Liver (tissue), 9 donors: Measurements from ENCODE around the gene TOR1A. TPM values are rescaled to one million over a fixed set of nuclear protein-coding genes. Genes with fewer than 3 reads are reported as not detected.

Experiments used
- DNase-seq: peaks from one replicate; pipeline ENCODE4 v3.0.0-alpha.2; 2017; ENCODE audit warnings: low spot score
- H3K27ac ChIP-seq, 2 donors: one replicate each; pipeline ENCODE4 v1.7.0; 2013; ENCODE audit warnings: inconsistent platforms in 2 of 2, low read length in 2 of 2, control low read depth in 1 of 2, low read depth in 1 of 2, mild to moderate bottlenecking in 1 of 2
- H3K27me3 ChIP-seq, 4 donors: one replicate each; pipeline versions ENCODE4 v1.6.1 to v1.7.0; 2013; ENCODE audit warnings: low read length in 3 of 4, inconsistent platforms in 1 of 4, mild to moderate bottlenecking in 1 of 4, moderate library complexity in 1 of 4; ENCODE audit not compliant: control insufficient read depth in 4 of 4, insufficient read depth in 4 of 4
- H3K36me3 ChIP-seq, 4 donors: one replicate each; pipeline versions ENCODE4 v1.6.1 to v1.7.0; 2013; ENCODE audit warnings: low read length in 3 of 4, mild to moderate bottlenecking in 3 of 4, low read depth in 1 of 4, moderate library complexity in 1 of 4; ENCODE audit not compliant: control insufficient read depth in 4 of 4, insufficient read depth in 3 of 4
- H3K4me1 ChIP-seq, 4 donors: one replicate each; pipeline versions ENCODE4 v1.6.1 to v1.7.0; 2013; ENCODE audit warnings: low read length in 3 of 4, mild to moderate bottlenecking in 3 of 4, moderate library complexity in 1 of 4; ENCODE audit not compliant: control insufficient read depth in 4 of 4, insufficient read depth in 4 of 4
- H3K4me3 ChIP-seq, 3 donors: one replicate each; pipeline versions ENCODE4 v1.6.1 to v1.7.0; 2013; ENCODE audit warnings: low read length in 3 of 3, control low read depth in 1 of 3, low read depth in 1 of 3, mild to moderate bottlenecking in 1 of 3
- H3K9ac ChIP-seq, 2 donors: one replicate each; pipeline ENCODE4 v1.7.0; 2013; ENCODE audit warnings: low read length in 2 of 2, mild to moderate bottlenecking in 2 of 2, moderate library complexity in 2 of 2, control low read depth in 1 of 2, low read depth in 1 of 2
- H3K9me3 ChIP-seq, 4 donors: one replicate each; pipeline versions ENCODE4 v1.6.1 to v1.7.0; 2013; ENCODE audit warnings: low read length in 3 of 4; ENCODE audit not compliant: control insufficient read depth in 4 of 4
- ATF3 ChIP-seq: IDR thresholded peaks from 2 replicates; pipeline ENCODE4 v1.6.1; 2016; ENCODE audit warnings: antibody characterized with exemption
- EGR1 ChIP-seq, 2 donors: IDR thresholded peaks; 2 replicates each; pipeline ENCODE4 v1.6.1; 2016 to 2018; ENCODE audit warnings: antibody characterized with exemption in 2 of 2, low read depth in 2 of 2
- FOXA1 ChIP-seq: IDR thresholded peaks from 2 replicates; pipeline ENCODE4 v1.6.1; 2016; ENCODE audit warnings: antibody characterized with exemption
- FOXA2 ChIP-seq: IDR thresholded peaks from 2 replicates; pipeline ENCODE4 v1.6.1; 2016; ENCODE audit warnings: antibody characterized with exemption
- GABPA ChIP-seq, 2 donors: IDR thresholded peaks in 1 of 2; conservative IDR thresholded peaks in 1 of 2; 2 replicates each; pipeline ENCODE4 v1.6.1; 2016; ENCODE audit warnings: antibody characterized with exemption in 2 of 2, mild to moderate bottlenecking in 1 of 2, moderate library complexity in 1 of 2
- HNF4A ChIP-seq, 2 donors: conservative IDR thresholded peaks; 2 replicates each; pipeline ENCODE4 v1.6.1; 2016; ENCODE audit warnings: antibody characterized with exemption in 2 of 2, mild to moderate bottlenecking in 2 of 2
- HNF4G ChIP-seq: IDR thresholded peaks from 2 replicates; pipeline ENCODE4 v1.6.1; 2016; ENCODE audit warnings: antibody characterized with exemption
- REST ChIP-seq: IDR thresholded peaks from 2 replicates; pipeline ENCODE4 v1.6.1; 2016; ENCODE audit warnings: antibody characterized with exemption, mild to moderate bottlenecking
- RXRA ChIP-seq, 2 donors: IDR thresholded peaks; 2 replicates each; pipeline ENCODE4 v1.6.1; 2017 to 2018; ENCODE audit warnings: antibody characterized with exemption in 2 of 2, mild to moderate bottlenecking in 1 of 2
- SP1 ChIP-seq: IDR thresholded peaks from 2 replicates; pipeline ENCODE4 v1.6.1; 2018; ENCODE audit warnings: antibody characterized with exemption, mild to moderate bottlenecking
- YY1 ChIP-seq: IDR thresholded peaks from 2 replicates; pipeline ENCODE4 v1.6.1; 2016; ENCODE audit warnings: antibody characterized with exemption, mild to moderate bottlenecking
- ZBTB33 ChIP-seq: IDR thresholded peaks from 2 replicates; pipeline ENCODE4 v1.6.1; 2016; ENCODE audit warnings: antibody characterized with exemption
- WGBS: extraction: QIAGEN DNeasy Blood & Tissue Kit; methylation state at CpG from one replicate; pipeline ENCODE4 v1.1.7; 2013; 5-methylcytosine and 5-hydroxymethylcytosine counted together
- polyA plus RNA-seq, 2 donors: library from polyadenylated mRNA; stranded (reverse) in 1 of 2; unstranded in 1 of 2; fragments of 200-250 nt in 1 of 2; fragments of >200 nt in 1 of 2; fragmentation: Nextera tagmentation in 1 of 2; extraction: Ambion mirVana in 1 of 2; gene quantifications; one replicate each; pipeline versions ENCODE4 v1.2.1 to v1.2.3, GENCODE V29; 2013 to 2015
- total RNA-seq, 2 donors: library from RNA; depleted of rRNA; stranded (reverse); fragments of >200 nt; gene quantifications; one replicate each; pipeline ENCODE4 v1.2.3, GENCODE V29; 2014
- TF ChIP-seq, protein P1 (sequence below): IDR thresholded peaks from 2 replicates; pipeline ENCODE4 v1.6.1; 2016; ENCODE audit warnings: antibody characterized with exemption
- donor health status: healthy.
- donor health status: healthy.
- donor health status: healthy.
- donor health status: healthy.
- donor health status: healthy.

TOR1A gene
- total and polyA plus RNA-seq, 4 donors = 18.3 to 34.0 (median 29.8) TPM

GRCh38 chr9:129813661-129814060, 10.3 kb downstream of the TOR1A start:
- Histone ChIP-seq H3K27ac (peak overlapping the region; percentile 10 to 16), H3K4me3 (no peak overlapping the region), H3K9me3 (no peaks in the 10 kb centered on the region), H3K36me3 (peaks cover 8 to 36% (median 20%) of the 10 kb centered on the region in 4 donors), H3K27me3 (no peaks in the 10 kb centered on the region), H3K4me1 (peaks cover 7 to 22% (median 12%) of the 10 kb centered on the region in 4 donors), H3K9ac (no peak overlapping the region)
- no peak for DNase-seq
- TF ChIP-seq GABPA (IDR thresholded peaks at IDR 0.05 in 1 of 2, conservative IDR thresholded peaks at IDR 0.05 in 1 of 2) (no peak), EGR1 (IDR thresholded peaks at IDR 0.05; ENCODE audit: low read depth in 2 of 2) (no peak), FOXA2 (no peak), HNF4G (no peak), HNF4A (conservative IDR thresholded peaks at IDR 0.05) (no peak), FOXA1 (no peak)
- TF ChIP-seq, protein P1, sequence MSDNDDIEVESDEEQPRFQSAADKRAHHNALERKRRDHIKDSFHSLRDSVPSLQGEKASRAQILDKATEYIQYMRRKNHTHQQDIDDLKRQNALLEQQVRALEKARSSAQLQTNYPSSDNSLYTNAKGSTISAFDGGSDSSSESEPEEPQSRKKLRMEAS = no peak
- 87% methylated on average over 9 of the region's 9 CpGs for WGBS

- H3K36me3 ChIP-seq = peaks cover 8 to 31% (median 16%) of the 10 kb centered on the region in 4 donors
Measured at GRCh38 chr9:129812385-129812784, 11.6 kb downstream of the TOR1A start.

GRCh38 chr9:129811967-129812363, 12.0 kb downstream of the TOR1A start:
- Histone ChIP-seq H3K36me3 (peaks cover 8 to 32% (median 16%) of the 10 kb centered on the region in 4 donors), H3K9me3 (no peaks in the 10 kb centered on the region), H3K27me3 (no peaks in the 10 kb centered on the region), H3K27ac (peak overlapping the region; percentile 76 to 79), H3K4me1 (peaks cover 7 to 22% (median 12%) of the 10 kb centered on the region in 4 donors), H3K9ac (no peak overlapping the region), H3K4me3 (no peak overlapping the region)
- WGBS = 80% methylated on average over 6 of the region's 6 CpGs
- DNase-seq = no peak
- no peak for TF ChIP-seq ATF3
- TF ChIP-seq, protein P1 = no peak
- TF ChIP-seq SP1 = no peak
- TF ChIP-seq YY1 = no peak
- TF ChIP-seq RXRA (IDR thresholded peaks at IDR 0.05) = no peak
- TF ChIP-seq ZBTB33 = no peak
- TF ChIP-seq FOXA2 = no peak
- no peak for TF ChIP-seq REST
- no peak for TF ChIP-seq GABPA (IDR thresholded peaks at IDR 0.05 in 1 of 2, conservative IDR thresholded peaks at IDR 0.05 in 1 of 2)

More at GRCh38 chr9:129812385-129812784, 11.6 kb downstream of the TOR1A start:
- Histone ChIP-seq H3K4me1 (peaks cover 7 to 22% (median 12%) of the 10 kb centered on the region in 4 donors), H3K9ac (no peak overlapping the region), H3K27me3 (no peaks in the 10 kb centered on the region), H3K4me3 (no peak overlapping the region), H3K27ac (peak overlapping the region in 1 of 2 donors; percentile 79), H3K9me3 (no peaks in the 10 kb centered on the region)
- DNase-seq = no peak
- WGBS = 86% methylated on average over 9 of the region's 9 CpGs
- no peak for TF ChIP-seq REST
